ENCODE measurements around the gene GRIN3B.

- TF ChIP-seq EP300 (IDR thresholded peaks at IDR 0.05) = no peak
- TF ChIP-seq, protein P1, sequence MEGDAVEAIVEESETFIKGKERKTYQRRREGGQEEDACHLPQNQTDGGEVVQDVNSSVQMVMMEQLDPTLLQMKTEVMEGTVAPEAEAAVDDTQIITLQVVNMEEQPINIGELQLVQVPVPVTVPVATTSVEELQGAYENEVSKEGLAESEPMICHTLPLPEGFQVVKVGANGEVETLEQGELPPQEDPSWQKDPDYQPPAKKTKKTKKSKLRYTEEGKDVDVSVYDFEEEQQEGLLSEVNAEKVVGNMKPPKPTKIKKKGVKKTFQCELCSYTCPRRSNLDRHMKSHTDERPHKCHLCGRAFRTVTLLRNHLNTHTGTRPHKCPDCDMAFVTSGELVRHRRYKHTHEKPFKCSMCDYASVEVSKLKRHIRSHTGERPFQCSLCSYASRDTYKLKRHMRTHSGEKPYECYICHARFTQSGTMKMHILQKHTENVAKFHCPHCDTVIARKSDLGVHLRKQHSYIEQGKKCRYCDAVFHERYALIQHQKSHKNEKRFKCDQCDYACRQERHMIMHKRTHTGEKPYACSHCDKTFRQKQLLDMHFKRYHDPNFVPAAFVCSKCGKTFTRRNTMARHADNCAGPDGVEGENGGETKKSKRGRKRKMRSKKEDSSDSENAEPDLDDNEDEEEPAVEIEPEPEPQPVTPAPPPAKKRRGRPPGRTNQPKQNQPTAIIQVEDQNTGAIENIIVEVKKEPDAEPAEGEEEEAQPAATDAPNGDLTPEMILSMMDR (IDR thresholded peaks at IDR 0.05) = no peak
Observed at GRCh38 chr19:1009041-1009980, 9.1 kb downstream of the GRIN3B start.
